ENCODE measurements around the gene SETBP1.

SETBP1 gene

GRCh38 chr18:44803019-44803650 lies 122.4 kb downstream of the SETBP1 start:
- TF ChIP-seq CTCF (IDR thresholded peaks at IDR 0.05): no peak
- Mint-ChIP-seq H3K27me3 (ENCODE audit: low read depth, poor library complexity) (peaks cover 3% of the 10 kb centered on the region), H3K4me1 (peaks cover 33% of the 10 kb centered on the region), H3K9me3 (peaks cover 10% of the 10 kb centered on the region), H3K4me3 (peak overlapping the region; percentile 1), H3K27ac (peak overlapping the region; percentile 46), H3K36me3 (ENCODE audit: low read depth) (peaks cover 44% of the 10 kb centered on the region)
- DNase-seq: no peak

- Mint-ChIP-seq H3K4me3 (no peak overlapping the region), H3K27me3 (ENCODE audit: low read depth, poor library complexity) (peaks cover 3% of the 10 kb centered on the region), H3K27ac (no peak overlapping the region), H3K36me3 (ENCODE audit: low read depth) (peaks cover 48% of the 10 kb centered on the region), H3K4me1 (peaks cover 42% of the 10 kb centered on the region), H3K9me3 (peaks cover 10% of the 10 kb centered on the region)
- no peak for DNase-seq
- no peak for TF ChIP-seq CTCF (IDR thresholded peaks at IDR 0.05)
Observed at GRCh38 chr18:44804033-44804432, 123.3 kb downstream of the SETBP1 start.

GRCh38 chr18:44805176-44805575 lies 124.5 kb downstream of the SETBP1 start:
- Mint-ChIP-seq H3K4me1 (peaks cover 49% of the 10 kb centered on the region), H3K4me3 (no peak overlapping the region), H3K9me3 (peaks cover 9% of the 10 kb centered on the region), H3K27ac (no peak overlapping the region), H3K36me3 (ENCODE audit: low read depth) (peaks cover 40% of the 10 kb centered on the region), H3K27me3 (ENCODE audit: low read depth, poor library complexity) (peaks cover 3% of the 10 kb centered on the region)
- no peak for DNase-seq
- no peak for TF ChIP-seq CTCF (IDR thresholded peaks at IDR 0.05)

GRCh38 chr18:44805643-44806042 lies 125.0 kb downstream of the SETBP1 start:
- Mint-ChIP-seq H3K27me3 (ENCODE audit: low read depth, poor library complexity) (peaks cover 3% of the 10 kb centered on the region), H3K27ac (no peak overlapping the region)

GRCh38 chr18:44807766-44808165 lies 127.1 kb downstream of the SETBP1 start:
- DNase-seq: no peak
- TF ChIP-seq CTCF (IDR thresholded peaks at IDR 0.05): no peak
- no peak overlapping the region for H3K4me3 Mint-ChIP-seq
- peak overlapping the region; percentile 86 for H3K27ac Mint-ChIP-seq
- no peaks in the 10 kb centered on the region for H3K9me3 Mint-ChIP-seq
- H3K4me1 Mint-ChIP-seq: peaks cover 38% of the 10 kb centered on the region
- no peaks in the 10 kb centered on the region for H3K27me3 Mint-ChIP-seq (ENCODE audit: low read depth, poor library complexity)
- H3K36me3 Mint-ChIP-seq (ENCODE audit: low read depth): peaks cover 29% of the 10 kb centered on the region

More at GRCh38 chr18:44805643-44806042, 125.0 kb downstream of the SETBP1 start:
- TF ChIP-seq CTCF (IDR thresholded peaks at IDR 0.05): no peak
- Mint-ChIP-seq H3K36me3 (ENCODE audit: low read depth) (peaks cover 40% of the 10 kb centered on the region), H3K4me1 (peaks cover 49% of the 10 kb centered on the region), H3K9me3 (peaks cover 4% of the 10 kb centered on the region), H3K4me3 (no peak overlapping the region)
- DNase-seq: no peak

GRCh38 chr18:44811572-44812125 lies 131.0 kb downstream of the SETBP1 start:
- H3K9me3 Mint-ChIP-seq: no peaks in the 10 kb centered on the region
- H3K4me3 Mint-ChIP-seq: no peak overlapping the region
- peaks cover 7% of the 10 kb centered on the region for H3K27me3 Mint-ChIP-seq (ENCODE audit: low read depth, poor library complexity)
- no peak for TF ChIP-seq CTCF (IDR thresholded peaks at IDR 0.05)
- no peak overlapping the region for H3K27ac Mint-ChIP-seq
- peaks cover 47% of the 10 kb centered on the region for H3K4me1 Mint-ChIP-seq
- H3K36me3 Mint-ChIP-seq (ENCODE audit: low read depth): peaks cover 29% of the 10 kb centered on the region
- no peak for DNase-seq

Measured in nephron progenitor cell (in vitro differentiated cells).